Measurements from ENCODE around the gene RIMKLA.
A peak's percentile ranks its signal among the peaks of the same experiment; 100 is the strongest.

The RIMKLA gene

GRCh38 chr1:42431514-42431913 lies 50.9 kb downstream of the RIMKLA start:
- DNase-seq = no peak

DNA sequence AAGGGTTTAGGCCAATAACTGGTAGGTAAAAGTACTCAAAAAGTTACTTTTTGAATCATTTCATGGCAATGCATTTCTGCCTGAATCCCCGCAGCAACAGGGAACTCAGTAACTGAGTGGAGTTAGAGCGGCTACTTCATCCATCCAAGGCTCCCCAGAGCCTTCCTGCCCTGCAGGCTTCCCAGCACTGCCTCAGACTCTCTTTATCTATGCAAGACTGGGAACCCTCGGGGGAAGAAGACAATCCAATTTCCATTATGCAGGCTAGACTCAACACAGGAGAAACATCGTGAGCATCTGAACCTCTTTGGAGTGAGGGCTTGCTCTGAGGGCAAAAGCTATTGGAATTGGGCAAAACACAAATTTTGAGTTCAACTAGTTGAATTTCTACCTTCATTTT lies 52.1 kb downstream of the RIMKLA start:
- no peak for DNase-seq

- no peak for DNase-seq
Observed at GRCh38 chr1:42433369-42433768, 52.8 kb downstream of the RIMKLA start.

DNA sequence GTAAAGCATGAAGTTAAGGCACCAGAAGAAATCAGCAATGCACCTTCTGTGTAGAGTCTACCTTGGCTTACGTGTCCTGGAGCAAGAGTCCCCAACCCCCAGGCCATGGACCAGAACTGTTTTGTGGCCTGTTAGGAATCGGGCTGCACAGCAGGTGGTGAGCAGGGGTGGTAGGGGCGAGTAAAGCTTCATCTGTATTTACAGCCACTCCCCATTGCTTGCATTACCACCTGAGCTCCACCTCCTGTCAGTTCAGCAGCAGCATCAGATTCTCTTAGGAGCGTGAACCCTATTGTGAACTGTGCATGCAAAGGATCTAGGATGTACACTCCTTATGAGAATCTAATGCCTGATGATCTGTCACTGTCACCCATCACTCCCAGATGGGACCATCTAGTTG lies 53.7 kb downstream of the RIMKLA start:
- DNase-seq = no peak

DNA sequence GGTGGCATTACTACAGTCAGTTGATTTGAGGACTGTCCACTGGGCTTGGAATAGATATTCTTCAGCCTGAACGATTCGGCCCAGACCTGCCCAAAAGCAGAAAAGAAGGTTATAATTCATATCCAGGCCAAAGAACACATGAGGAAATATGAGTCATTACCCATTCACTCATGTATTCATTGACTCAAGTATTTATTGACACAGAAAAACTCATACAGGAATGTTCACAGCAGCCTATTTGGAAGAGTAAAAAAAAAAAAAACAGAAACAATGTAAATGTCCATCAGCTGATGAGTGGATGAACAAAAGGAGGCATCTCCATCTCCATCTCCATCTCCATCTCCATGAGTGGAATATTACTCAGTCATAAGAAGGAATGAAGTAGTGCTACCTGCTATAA lies 59.3 kb downstream of the RIMKLA start:
- DNase-seq = no peak

GRCh38 chr1:42442662-42443061 lies 62.1 kb downstream of the RIMKLA start:
- no peak for DNase-seq

- DNase-seq = peak; percentile 60 to 77
Observed at GRCh38 chr1:42449256-42449655, 68.7 kb downstream of the RIMKLA start.

DNA sequence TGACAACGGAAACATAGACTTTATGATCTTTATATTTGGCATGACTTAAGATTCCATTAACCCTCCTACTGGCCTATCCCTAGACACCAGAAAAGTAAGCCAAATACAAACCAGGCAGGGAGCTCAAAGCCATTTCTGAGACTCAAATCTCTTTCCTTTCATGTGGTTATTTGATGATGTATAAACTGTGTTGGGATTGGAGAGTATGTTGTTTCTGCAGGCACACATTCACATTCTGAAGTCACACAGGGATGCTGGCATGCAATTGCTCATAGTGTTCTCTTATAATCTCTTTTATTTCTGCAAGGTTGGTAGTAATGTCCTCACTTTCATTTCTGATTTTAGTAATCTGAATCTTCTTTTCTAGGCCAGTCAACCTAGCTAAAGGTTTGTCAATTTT lies 69.5 kb downstream of the RIMKLA start:
- no peak for DNase-seq

GRCh38 chr1:42453386-42453785 lies 72.8 kb downstream of the RIMKLA start:
- DNase-seq = no peak

DNA sequence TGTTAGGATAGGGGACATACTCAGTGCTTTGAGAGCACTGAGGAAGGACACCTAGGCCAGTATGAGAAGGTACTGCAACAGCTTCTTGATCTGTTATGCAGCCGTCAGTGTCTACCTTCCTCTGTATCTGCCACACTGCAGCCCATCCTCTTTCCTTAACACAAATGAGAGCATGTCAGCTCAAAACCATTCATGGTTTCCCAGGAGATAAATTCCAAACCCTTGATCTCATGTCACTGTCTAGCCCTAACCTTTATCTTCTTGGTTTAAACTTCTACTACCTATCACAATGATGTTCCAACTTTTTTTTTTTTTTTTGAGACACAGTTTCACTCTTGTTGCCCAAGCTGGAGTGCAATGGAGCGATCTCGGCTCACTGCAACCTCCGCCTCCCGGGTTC lies 73.8 kb downstream of the RIMKLA start:
- no peak for DNase-seq

DNA sequence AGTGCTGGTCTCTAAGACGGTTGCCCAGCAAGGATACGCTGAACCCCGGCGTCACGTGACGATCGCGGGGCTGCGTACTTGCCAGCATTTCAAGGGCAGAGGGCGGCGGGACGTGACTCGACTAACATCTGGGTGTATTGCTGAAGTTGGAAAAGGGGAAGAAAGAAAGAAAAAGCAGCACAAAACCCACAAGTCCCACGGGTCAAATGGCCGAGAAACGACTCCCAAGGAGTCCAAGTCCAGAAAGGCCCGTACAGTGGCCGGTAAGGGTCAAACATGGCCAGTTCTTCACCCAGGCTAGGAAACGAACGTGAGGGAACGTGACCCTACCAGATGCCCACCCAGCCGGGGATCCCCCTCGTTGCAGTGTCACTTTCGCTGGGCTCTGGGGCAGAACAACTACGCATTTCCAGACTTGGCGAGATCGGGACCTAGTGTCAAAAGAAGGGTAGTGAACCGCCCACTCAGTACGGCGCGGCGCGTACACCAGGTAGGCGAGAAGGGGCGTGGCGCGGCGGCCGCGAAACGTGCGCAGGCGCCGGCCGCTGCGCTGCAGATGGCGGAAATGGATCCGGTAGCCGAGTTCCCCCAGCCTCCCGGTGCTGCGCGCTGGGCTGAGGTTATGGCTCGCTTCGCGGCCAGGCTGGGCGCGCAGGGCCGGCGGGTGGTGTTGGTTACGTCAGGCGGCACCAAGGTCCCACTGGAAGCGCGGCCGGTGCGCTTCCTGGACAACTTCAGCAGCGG lies 75.6 kb downstream of the RIMKLA start, which contains the start of the genes PPCS and ZMYND12:
TSS of gene PPCS (plus strand) at position 534 of the 744 bp plus-strand sequence. CDS start at position 557, 23 bp downstream.
TSS of gene ZMYND12 (minus strand) at position 13 of the 744 bp plus-strand sequence. CDS start 25 bp downstream, outside the sequence.
- DNase-seq = peak; percentile 92 to 94

DNA sequence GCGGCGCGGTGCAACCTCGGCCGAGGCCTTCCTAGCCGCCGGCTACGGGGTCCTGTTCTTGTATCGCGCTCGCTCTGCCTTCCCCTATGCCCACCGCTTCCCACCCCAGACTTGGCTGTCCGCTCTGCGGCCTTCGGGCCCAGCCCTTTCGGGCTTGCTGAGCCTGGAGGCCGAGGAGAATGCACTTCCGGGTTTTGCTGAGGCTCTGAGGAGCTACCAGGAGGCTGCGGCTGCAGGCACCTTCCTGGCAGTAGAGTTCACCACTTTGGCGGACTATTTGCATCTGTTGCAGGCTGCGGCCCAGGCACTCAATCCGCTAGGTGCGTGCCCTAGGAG lies 76.1 kb downstream of the RIMKLA start:
- DNase-seq = peak; percentile 67 to 76

GRCh38 chr1:42461196-42461595 lies 80.6 kb downstream of the RIMKLA start:
- no peak for DNase-seq

- peak; percentile 100 for DNase-seq
Observed at GRCh38 chr1:42462828-42463763, 82.5 kb downstream of the RIMKLA start, which contains the start of gene CCDC30. Gene CCDC30 (plus strand): TSS chr1:42463286. CDS start chr1:42480552, 17,266 bp downstream.

- no peak for DNase-seq
Observed at GRCh38 chr1:42463921-42464320, 83.3 kb downstream of the RIMKLA start.

- no peak for DNase-seq
Observed at GRCh38 chr1:42466030-42466429, 85.4 kb downstream of the RIMKLA start.

DNA sequence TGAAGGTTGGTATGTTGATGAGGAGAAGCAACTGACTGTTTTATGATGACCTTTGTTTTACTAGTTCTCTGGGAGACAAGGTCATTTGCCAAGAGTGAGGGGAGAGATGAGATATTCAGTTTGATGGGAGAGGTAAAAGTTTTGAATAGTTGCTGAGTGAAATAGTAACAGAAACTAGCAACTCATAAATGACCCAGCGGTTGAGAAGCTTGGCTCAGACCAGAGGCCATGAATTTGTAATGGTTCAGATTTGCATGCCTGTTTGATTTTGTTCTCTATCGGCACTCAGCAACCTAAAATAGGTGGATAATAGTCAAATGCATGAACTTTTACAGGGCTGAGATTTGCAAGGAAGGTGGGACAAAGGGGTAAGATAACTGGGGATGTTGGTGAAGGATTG lies 89.1 kb downstream of the RIMKLA start:
- DNase-seq = no peak

All from NCI-H2081 (cell line).